K562 (cell line): Measurements from ENCODE around the gene UVRAG. TPM values are rescaled to one million over a fixed set of nuclear protein-coding genes. Genes with fewer than 3 reads are reported as not detected.

ENCODE experiments used
- ATAC-seq: fragments of 200-7000 bp; cut with Tn5 transposase; 3 replicates; pipeline ENCODE4 v1.9.1; 2020; ENCODE audit warnings: moderate library complexity
- BruUV-seq: library from RNA; stranded (reverse); fragments of 400-500 nt; replicated peaks from 2 replicates; lab custom pipeline; 2021; lab: Mats Ljungman, UMichigan
- CTCF ChIA-PET: fragments of 300-600 bp; formaldehyde crosslinking; extraction: SDS; loops from one replicate; lab custom pipeline; 2021; ENCODE audit warnings: low intra/inter-chr PET ratio; lab: Yijun Ruan, JAX
- POLR2A ChIA-PET: fragments of 300-600, 350-650 bp; sonication (Branson Sonifier 250); formaldehyde crosslinking; extraction: SDS; loops from one replicate; lab custom pipeline; 2021; ENCODE audit warnings: antibody characterized with exemption, inconsistent platforms; lab: Yijun Ruan, JAX
- DNase-seq, 4 experiments: peaks; one replicate each; pipeline versions ENCODE4 v3.0.0 to v3.0.0-alpha.2; 2011 to 2018; ENCODE audit warnings: low spot score in 3 of 4, mixed read lengths in 3 of 4; ENCODE audit errors: extremely low read depth in 1 of 4
- FAIRE-seq: peaks from 2 replicates; lab custom pipeline; 2011; peaks lifted over from hg19 to GRCh38; lab: Jason Lieb, UNC
- H2AFZ ChIP-seq: 2 replicates; pipeline ENCODE4 v1.6.0; 2011; ENCODE audit warnings: low read depth, low read length, control low read depth, inconsistent platforms
- H3K27ac ChIP-seq: fragments of 200-600 bp; 3 replicates; pipeline ENCODE4 v1.8.0; 2011; ENCODE audit warnings: low read depth, mild to moderate bottlenecking, control low read depth, inconsistent platforms, low read length, moderate library complexity, mixed read lengths; ENCODE audit errors: extremely low read depth
- H3K27me3 ChIP-seq, 2 experiments: fragments of 300-600 bp in 1 of 2; 2 replicates in 1 of 2; 3 replicates in 1 of 2; pipeline versions ENCODE4 v1.6.0 to v1.8.0; 2011; ENCODE audit warnings: inconsistent platforms in 2 of 2, low read length in 2 of 2, mild to moderate bottlenecking in 1 of 2, mixed read lengths in 1 of 2, moderate library complexity in 1 of 2; ENCODE audit not compliant: control insufficient read depth in 2 of 2, insufficient read depth in 2 of 2
- H3K36me3 ChIP-seq: fragments of 300-600 bp; 3 replicates; pipeline ENCODE4 v1.8.0; 2011; ENCODE audit warnings: mild to moderate bottlenecking, low read length, inconsistent platforms; ENCODE audit not compliant: control insufficient read depth, insufficient read depth
- H3K4me1 ChIP-seq, 2 experiments: fragments of 200-600 bp in 1 of 2; replicated peaks in 1 of 2; 2 replicates in 1 of 2; 3 replicates in 1 of 2; pipeline versions ENCODE4 v1.5.1 to v1.8.0; 2011; ENCODE audit warnings: inconsistent platforms in 2 of 2, low read length in 2 of 2, mild to moderate bottlenecking in 1 of 2, mixed read lengths in 1 of 2, moderate library complexity in 1 of 2; ENCODE audit not compliant: control insufficient read depth in 2 of 2, insufficient read depth in 2 of 2
- H3K4me2 ChIP-seq: 2 replicates; pipeline ENCODE4 v1.6.1; 2011; ENCODE audit warnings: low read length, control low read depth, inconsistent platforms, mixed read lengths; ENCODE audit not compliant: insufficient read depth
- H3K4me3 ChIP-seq: fragments of 200-600 bp; sonication (generic), shearing (Covaris generic); 2 replicates; pipeline ENCODE4 v1.5.1; 2016; ENCODE audit warnings: control low read depth, inconsistent platforms
- H3K79me2 ChIP-seq: fragments of 200-600 bp; 3 replicates; pipeline ENCODE4 v1.8.0; 2011; ENCODE audit warnings: low read length, inconsistent platforms; ENCODE audit not compliant: control insufficient read depth, insufficient read depth
- H3K9ac ChIP-seq, 2 experiments: 2 replicates each; pipeline versions ENCODE4 v1.6.0 to v1.6.1; 2011; ENCODE audit warnings: low read depth in 2 of 2, low read length in 2 of 2, control low read depth in 1 of 2, inconsistent platforms in 1 of 2, mild to moderate bottlenecking in 1 of 2, mixed read lengths in 1 of 2; ENCODE audit not compliant: insufficient read depth in 1 of 2
- H3K9me1 ChIP-seq: one replicate; pipeline ENCODE4 v1.6.0; 2011; ENCODE audit warnings: inconsistent platforms, mild to moderate bottlenecking, low read length, moderate library complexity; ENCODE audit not compliant: control insufficient read depth, insufficient read depth
- H3K9me3 ChIP-seq: replicated peaks from 2 replicates; pipeline ENCODE4 v1.5.1; 2011; ENCODE audit warnings: low read depth, low read length, inconsistent platforms; ENCODE audit not compliant: control insufficient read depth, insufficient read depth
- H4K20me1 ChIP-seq: replicated peaks from 2 replicates; pipeline ENCODE4 v1.6.1; 2011; ENCODE audit warnings: low read length, inconsistent platforms, mixed read lengths; ENCODE audit not compliant: control insufficient read depth, insufficient read depth
- ELF4 ChIP-seq: fragments of 450-650 bp; formaldehyde crosslinking; IDR thresholded peaks from 2 replicates; pipeline ENCODE4 v1.4.0; 2022; ENCODE audit warnings: missing genetic modification characterization
- FOSL1 ChIP-seq: fragments of 200-800 bp; sonication (Bioruptor generic); conservative IDR thresholded peaks from 2 replicates; pipeline ENCODE4 v1.6.1; 2016; ENCODE audit warnings: missing genetic modification characterization, missing compliant biosample characterization
- MTF1 ChIP-seq: fragments of 250-450 bp; sonication (Bioruptor Pico); IDR thresholded peaks from 2 replicates; pipeline ENCODE4 v1.9.0; 2021; ENCODE audit warnings: moderate library complexity, mild to moderate bottlenecking, inconsistent platforms, borderline replicate concordance
- NCOA6 ChIP-seq: fragments of 450-650 bp; IDR thresholded peaks from 2 replicates; pipeline ENCODE4 v1.6.1; 2017; ENCODE audit warnings: mild to moderate bottlenecking
- PBX2 ChIP-seq, 2 experiments: IDR thresholded peaks in 1 of 2; conservative IDR thresholded peaks in 1 of 2; 2 replicates each; pipeline ENCODE4 v1.6.1; 2016; ENCODE audit warnings: low read depth in 2 of 2, mild to moderate bottlenecking in 1 of 2, missing compliant biosample characterization in 1 of 2, missing genetic modification characterization in 1 of 2, moderate library complexity in 1 of 2
- SIRT6 ChIP-seq: IDR thresholded peaks from one replicate; pipeline ENCODE4 v1.6.1; 2012; ENCODE audit warnings: low read depth, mild to moderate bottlenecking, control low read depth, inconsistent platforms, low read length, moderate library complexity
- STAT5B ChIP-seq: fragments of 250-450 bp; sonication (Bioruptor Pico); IDR thresholded peaks from 2 replicates; pipeline ENCODE4 v1.8.0; 2021; ENCODE audit warnings: mild to moderate bottlenecking, inconsistent platforms
- ZNF24 ChIP-seq: fragments of 450-650 bp; IDR thresholded peaks from 2 replicates; pipeline ENCODE4 v1.6.1; 2016
- ZNF699 ChIP-seq: fragments of 250-450 bp; sonication (Bioruptor Pico); IDR thresholded peaks from 2 replicates; pipeline ENCODE4 v1.8.0; 2021; ENCODE audit warnings: mild to moderate bottlenecking, moderate library complexity; ENCODE audit not compliant: insufficient replicate concordance
- WGBS: fragments of 100-300 bp; shearing (Covaris generic); methylation state at CpG from one replicate; pipeline ENCODE4 v1.1.6; 2016; ENCODE audit warnings: low coverage, mixed read lengths; ENCODE audit not compliant: insufficient coverage; ENCODE audit errors: missing lambda C conversion rate; 5-methylcytosine and 5-hydroxymethylcytosine counted together
- in situ Hi-C: fragments of 300-500 bp; cut with MboI; formaldehyde crosslinking; loops from 4 replicates; pipeline ENCODE4 v1.15.0; 2018; ENCODE audit warnings: inconsistent platforms, mixed read lengths
- intact Hi-C: fragments of 100-400 bp; cut with micrococcal nuclease; formaldehyde crosslinking; loops from 2 replicates; pipeline ENCODE4 v1.14.2; 2022
- polyA plus RNA-seq, 8 experiments: library from polyadenylated mRNA; depleted of rRNA in 4 of 8; stranded (reverse) in 5 of 8; unstranded in 3 of 8; fragments of >200 nt; fragmentation: Nextera tagmentation in 2 of 8; fragmentation: Illumina TruSeq in 1 of 8; extraction: Ambion mirVana in 2 of 8; extraction: Trizol in 1 of 8; gene quantifications; 2 replicates each; pipeline versions ENCODE4 v1.2.1 to v1.2.3, GENCODE V29; 2011 to 2014; ENCODE audit warnings: inconsistent platforms in 1 of 8, missing spikeins in 1 of 8
- total RNA-seq, 7 experiments: library from RNA; depleted of rRNA in 6 of 7; stranded (reverse); fragments of >200 nt in 6 of 7; fragmentation: Illumina TruSeq in 2 of 7; extraction: Trizol in 2 of 7; gene quantifications; 2 replicates each; pipeline versions ENCODE4 v1.2.1 to v1.2.3, GENCODE V29; 2011 to 2021; ENCODE audit warnings: low replicate concordance in 1 of 7

Gene UVRAG
- total and polyA plus RNA-seq, 9 of the 15 experiments (the other 6 are each of a cell fraction or from before 2014, with no cell fraction given) = 3.1 to 17.8 (median 12.4) TPM

- no peak overlapping the region for H2AFZ ChIP-seq
- no peak overlapping the region for H3K4me2 ChIP-seq
- WGBS = 90% methylated on average over 3 of the region's 3 CpGs
- H3K27ac ChIP-seq = no peak overlapping the region
- no peak overlapping the region for H3K9ac ChIP-seq
- no peaks in the 10 kb centered on the region for H3K27me3 ChIP-seq
- no peak for FAIRE-seq
- CTCF ChIA-PET = no interaction called here
- POLR2A ChIA-PET = no interaction called here
- no peak for ATAC-seq
- TF ChIP-seq FOSL1 (tag) = no peak
- no peak for TF ChIP-seq STAT5B (CRISPR knock-in tag)
- peak; percentile 87 for TF ChIP-seq ZNF24
- TF ChIP-seq ELF4 (CRISPR knock-in tag) = no peak
- no peak for TF ChIP-seq PBX2 (CRISPR knock-in tag; IDR thresholded peaks at IDR 0.05; ENCODE audit: low read depth)
- TF ChIP-seq PBX2 (tag; conservative IDR thresholded peaks at IDR 0.05; ENCODE audit: low read depth) = no peak
- no peak for TF ChIP-seq MTF1 (CRISPR knock-in tag)
- TF ChIP-seq SIRT6 = no peak
- TF ChIP-seq NCOA6 = no peak
- TF ChIP-seq ZNF699 (CRISPR knock-in tag) = no peak
- H3K79me2 ChIP-seq = no peaks in the 10 kb centered on the region
- no peaks in the 10 kb centered on the region for H3K9me1 ChIP-seq
- H3K4me3 ChIP-seq = no peak overlapping the region
- intact Hi-C loops = no loop called here
- in situ Hi-C loops = no loop called here
- H3K36me3 ChIP-seq = peaks cover 20% of the 10 kb centered on the region
- no peaks in the 10 kb centered on the region for H3K9me3 ChIP-seq
- H4K20me1 ChIP-seq = no peaks in the 10 kb centered on the region
- no TSS peak for BruUV-seq
- H3K4me1 ChIP-seq = no peaks in the 10 kb centered on the region
- no peak for DNase-seq
Measured at GRCh38 chr11:76004400-76004799, 189.4 kb downstream of the UVRAG start.
